DMS153 treated with DMSO at 0.1 percent for 48 hours (cell line): Measurements from ENCODE around the gene PEPD.

ENCODE experiments used
- DNase-seq: peaks from one replicate; lab custom pipeline; 2025; ENCODE audit not compliant: unreplicated experiment; lab: John Stamatoyannopoulos, UW

Gene PEPD

GRCh38 chr19:33460221-33460908 lies 61.2 kb downstream of the PEPD start:
- no peak for DNase-seq

GRCh38 chr19:33459222-33460090 lies 62.1 kb downstream of the PEPD start:
- no peak for DNase-seq

DNA sequence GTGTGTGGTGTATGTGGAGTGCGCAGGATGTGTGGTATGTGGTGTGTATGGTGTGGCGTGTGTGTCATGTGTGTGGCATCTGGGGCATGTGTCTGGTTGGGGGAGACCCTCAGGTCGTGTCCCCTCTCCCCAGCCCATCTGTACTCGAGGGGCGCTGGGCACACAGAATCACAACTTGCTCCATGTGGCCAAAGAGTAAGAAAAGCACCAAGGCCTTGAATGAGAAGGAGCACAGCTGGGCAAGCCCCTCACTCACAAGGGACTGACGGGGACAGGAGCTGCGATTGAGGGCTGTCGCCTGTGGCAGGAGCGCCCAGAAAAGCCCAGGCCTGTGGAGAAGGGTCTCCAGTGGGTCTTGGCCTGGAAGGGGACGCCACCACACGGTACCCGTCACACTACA lies 62.8 kb downstream of the PEPD start:
- no peak for DNase-seq

GRCh38 chr19:33458171-33458633 lies 63.4 kb downstream of the PEPD start:
- no peak for DNase-seq

DNA sequence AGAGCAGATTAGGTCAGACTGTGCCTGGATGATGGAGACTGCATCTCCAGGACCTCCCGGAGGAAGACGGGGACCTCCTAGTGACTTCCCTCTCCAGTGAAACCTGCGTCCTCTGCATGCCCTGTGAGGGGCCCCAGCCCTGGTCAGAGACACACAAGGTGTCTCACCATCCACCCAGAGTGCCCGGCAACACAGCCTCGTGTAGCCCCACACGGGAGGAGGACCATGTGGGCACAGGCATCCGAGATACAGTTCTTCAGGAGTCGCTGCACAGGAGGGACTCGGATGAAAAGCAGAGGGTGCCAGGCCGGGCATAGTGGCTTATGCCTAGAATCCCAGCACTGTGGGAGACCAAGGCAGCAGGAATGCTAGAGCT lies 64.8 kb downstream of the PEPD start:
- DNase-seq, result no peak

DNA sequence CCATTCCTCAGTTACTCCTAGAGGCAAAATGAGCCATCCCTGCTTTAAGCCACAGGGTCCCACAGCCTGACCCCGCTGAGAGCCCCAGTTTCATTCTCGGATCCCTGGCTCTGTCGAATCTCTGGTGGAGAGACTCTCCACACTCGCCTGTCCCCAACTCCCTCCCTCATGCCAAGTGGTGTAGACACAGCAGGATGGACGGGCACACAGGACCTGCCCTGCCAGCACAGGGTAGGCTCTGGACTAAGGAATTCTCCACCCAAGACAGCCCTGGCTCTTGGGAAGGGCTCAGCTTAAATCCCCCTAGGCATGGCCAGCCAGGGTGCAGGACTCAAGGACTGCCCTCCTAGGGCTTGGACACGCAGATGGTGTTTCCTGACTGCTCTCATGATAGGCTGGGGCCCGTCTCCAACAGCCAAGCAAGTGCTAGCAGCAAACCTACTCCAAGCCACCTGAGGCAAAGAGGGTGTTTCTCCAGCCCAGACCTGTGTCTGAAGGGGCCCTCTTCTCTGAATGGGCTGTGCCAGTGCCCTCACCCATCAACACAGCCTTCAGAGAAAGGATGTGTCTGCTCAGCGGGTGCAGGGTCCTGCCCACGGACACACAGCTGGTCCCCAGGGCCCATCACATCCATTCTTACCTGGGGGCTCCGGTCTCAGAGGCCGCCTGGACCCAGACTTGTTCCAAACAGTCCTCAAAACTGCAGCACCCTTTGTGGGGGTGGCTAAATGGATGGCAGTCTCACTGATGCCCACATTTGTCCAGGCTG lies 65.3 kb downstream of the PEPD start:
- no peak for DNase-seq

DNA sequence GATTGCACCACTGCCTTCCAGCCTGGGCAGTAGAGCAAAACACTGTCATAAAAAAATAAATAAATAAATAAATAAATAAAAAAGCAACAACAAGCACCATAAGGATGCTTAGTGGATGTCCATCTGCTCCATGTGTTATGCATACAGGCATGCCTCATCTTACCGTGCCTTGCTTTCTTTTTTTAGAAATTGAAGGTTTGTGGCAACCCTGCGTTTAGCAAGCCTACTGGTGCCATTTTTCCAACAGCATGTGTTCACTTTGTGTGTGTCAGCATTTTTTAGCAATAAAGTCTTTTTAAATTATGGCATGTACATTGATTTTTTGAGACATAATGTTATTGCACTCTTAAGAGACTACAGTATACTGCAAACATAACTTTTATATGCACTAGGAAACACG lies 68.3 kb downstream of the PEPD start:
- no peak for DNase-seq

DNA sequence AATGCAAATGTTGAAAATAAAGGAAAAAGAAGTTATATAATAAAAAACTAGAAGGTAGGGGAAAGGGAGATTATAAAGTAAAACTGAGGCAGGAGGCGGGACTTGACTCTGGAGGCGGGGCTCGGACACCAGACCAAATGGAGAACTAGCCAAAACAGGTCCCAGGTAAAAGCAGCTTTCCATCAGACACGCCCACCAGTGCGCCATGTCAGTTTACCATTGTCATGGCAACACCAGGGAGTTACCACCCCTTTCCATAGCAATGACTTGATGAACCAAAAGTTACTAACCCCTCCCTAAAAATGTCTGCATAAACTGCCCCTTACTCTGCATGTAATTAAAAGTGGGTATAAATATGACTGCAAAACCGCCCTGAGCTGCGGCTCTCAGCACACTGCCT lies 70.9 kb downstream of the PEPD start:
- DNase-seq, result no peak

DNA sequence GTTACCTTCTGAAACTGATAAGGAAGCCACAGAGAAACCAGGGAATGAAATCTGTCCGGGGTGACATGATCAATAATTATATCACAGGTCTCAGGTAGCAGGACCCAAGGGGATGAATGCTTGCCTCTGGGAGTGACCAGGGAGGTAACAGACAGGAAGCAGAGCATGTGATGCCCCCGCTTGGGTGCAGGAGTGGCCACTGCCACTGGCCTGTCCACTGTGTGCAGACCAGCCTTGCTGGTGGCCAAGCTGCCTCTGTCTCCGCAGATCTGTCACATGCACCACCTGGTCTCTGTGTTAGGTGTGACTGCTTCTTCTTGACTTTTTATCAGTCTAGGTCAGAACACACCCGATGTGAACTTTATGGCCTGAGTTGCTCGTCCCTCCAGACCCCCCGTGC lies 71.8 kb downstream of the PEPD start:
- DNase-seq, result no peak

- no peak for DNase-seq
Observed at GRCh38 chr19:33448159-33448516, 73.5 kb downstream of the PEPD start.

- no peak for DNase-seq
Observed at GRCh38 chr19:33447336-33448158, 74.0 kb downstream of the PEPD start.

DNA sequence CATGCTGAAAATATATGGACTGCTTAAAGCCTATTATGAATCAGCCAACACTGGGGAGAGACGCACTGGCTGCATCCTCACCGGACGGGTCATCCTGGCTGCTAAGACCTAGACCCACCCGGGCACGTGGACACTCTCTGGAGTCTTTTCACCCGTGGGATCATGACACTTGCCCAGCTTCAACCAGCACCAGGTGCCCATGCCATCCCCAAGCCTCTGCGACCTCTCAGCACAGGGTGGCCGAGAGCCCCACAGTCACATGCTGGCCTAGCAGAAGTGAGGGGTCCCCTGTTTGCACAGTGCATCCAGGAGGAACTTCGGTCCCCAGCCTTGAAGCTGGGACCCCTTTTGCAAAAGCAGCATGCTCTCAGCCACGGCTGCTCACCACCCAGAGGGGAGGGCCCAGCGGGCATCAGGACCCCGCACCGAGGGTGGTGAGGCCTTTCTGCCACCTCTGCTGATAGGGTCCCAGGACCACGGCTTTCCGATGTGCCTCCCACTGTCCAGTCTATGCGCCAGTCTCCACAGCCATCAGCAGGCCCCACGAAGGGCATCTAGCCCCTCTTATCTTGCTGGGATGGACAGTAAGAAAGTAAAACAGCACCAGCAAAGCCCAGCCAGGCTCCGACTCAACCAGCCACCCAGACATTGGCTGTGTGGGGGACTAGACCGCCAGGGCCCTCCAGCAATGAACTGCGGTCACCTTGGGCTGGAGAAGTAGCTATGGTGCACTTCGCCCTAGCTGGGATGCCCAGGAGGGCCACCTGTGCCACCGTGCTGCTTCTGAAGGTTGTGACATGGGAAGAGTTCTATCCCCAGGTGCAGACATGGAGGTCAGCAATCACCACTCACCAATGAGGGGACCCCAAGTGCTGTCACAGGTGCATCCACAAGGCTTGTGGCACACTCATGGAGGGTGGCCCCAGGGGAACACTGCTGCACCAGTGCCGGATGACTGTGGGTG lies 75.0 kb downstream of the PEPD start:
- no peak for DNase-seq

DNA sequence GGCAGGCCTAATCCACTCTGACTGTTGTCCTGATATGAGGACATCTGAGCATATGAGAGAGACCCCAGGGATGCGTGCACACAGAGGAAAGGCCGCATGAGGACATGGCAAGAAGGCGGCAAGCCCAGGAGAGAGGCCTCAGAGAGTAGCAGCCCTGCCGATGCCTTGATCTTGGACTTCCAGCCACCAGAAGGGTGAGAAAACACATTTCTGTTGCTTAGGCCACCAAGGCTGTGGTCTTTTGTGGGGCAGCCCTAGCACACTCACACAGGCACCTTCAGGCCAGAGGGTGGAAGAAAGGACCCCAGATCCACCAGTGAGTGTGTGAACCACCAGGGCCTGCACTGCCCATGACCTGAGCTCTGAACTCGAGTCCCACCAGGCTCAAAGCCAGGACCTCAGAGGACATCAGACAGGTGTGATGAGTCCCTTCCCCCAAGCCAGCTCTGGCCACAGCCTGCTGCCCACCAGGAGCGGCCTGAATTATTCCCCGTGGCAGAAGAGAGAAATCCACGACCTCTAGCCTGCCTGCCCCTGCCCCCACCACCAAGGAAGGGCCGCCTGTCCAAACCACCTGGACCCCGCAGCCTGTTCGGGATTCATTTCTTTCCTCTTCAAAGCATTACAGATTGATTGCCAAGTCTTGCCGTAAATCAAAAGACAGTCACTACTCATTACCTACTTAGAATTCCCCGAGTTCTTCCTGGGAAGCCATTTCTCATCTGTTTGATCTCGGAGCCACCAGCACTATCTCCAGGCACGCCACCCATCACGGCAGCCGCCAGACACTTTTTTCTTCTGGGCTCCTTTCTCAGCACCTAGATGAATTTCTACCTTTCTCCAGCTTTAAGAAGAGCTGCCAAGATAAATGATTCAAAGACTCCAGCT lies 75.9 kb downstream of the PEPD start:
- no peak for DNase-seq

DNA sequence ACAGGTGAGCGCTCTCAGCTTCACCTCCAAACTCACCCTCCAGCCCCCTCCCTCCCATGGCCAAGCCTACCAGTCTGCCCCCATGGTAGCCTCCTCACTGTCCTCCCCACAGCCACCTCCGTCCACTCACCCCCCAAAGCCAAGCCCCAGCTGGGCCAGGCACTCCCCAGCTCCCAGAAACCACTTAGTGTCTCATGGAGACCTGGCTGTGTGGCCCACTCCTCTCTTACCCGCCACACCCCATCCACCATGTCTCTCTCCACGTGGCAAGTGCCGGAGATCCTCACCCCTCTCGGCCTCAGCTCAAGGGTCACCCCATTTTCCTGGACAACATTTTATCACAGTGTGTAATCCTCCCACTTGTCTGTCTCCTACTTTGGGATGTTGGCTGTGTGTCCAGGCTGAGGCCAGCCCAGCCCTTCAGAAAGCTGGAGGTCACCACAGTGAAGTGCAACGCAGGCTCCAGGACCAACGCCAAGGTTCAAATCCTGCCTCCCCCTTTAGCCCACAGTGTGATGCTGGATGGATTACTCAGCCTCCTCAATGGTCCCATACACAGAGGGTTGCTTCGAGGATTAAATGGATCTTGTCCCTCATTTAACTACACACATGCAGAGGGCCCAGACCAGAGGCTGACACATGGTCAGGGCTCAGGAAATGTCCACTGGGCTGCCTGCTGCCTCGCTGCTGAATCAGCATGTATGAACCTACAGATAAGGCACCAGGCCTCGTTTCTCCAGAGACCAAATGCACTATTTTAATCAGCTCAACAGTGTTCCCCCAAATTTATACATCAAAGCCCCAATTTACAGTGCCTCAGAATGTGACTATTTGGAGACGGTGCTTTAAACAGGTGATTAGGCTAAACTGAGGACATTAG lies 76.8 kb downstream of the PEPD start:
- no peak for DNase-seq

DNA sequence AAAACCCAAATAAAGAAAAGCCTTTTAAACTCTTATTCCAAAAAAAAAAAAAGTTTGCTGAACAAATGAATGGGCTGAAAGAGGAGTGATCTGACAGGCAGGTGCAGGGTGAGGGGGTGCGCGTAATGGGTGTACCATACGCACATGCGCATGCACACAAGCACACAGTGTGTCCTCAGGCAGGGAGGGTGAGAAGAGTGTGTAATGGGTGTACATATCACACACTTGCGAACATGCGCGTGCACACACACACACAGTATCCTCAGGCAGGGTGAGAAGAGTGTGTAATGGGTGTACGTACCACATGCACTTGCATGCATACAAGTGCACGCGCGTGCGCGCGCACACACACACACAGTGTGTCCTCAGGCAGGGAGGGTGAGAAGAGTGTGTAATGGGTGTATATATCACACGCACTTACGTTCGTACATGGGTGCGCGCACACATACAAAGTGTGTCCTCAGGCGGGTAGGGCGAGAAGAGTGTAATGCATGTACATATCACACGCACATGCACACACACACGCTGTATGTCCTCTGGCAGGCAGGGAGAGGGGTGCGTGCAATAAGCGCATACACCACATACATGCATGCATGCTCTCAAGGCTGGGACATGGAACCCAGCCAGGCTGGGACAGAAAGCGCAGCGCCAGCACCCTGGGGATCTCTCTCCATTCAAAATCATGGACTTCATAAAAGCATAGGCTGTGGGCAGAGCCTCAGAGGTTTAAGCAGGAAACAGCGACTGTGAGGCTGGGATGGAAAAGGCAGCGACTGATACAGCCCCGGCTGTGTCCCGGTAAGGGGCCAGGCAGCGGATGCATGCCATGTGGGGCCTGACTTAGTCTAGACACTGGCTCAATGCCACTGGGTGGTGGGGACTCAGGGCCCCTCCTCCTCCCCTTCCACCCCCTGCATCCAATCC lies 77.7 kb downstream of the PEPD start:
- DNase-seq, result no peak

DNA sequence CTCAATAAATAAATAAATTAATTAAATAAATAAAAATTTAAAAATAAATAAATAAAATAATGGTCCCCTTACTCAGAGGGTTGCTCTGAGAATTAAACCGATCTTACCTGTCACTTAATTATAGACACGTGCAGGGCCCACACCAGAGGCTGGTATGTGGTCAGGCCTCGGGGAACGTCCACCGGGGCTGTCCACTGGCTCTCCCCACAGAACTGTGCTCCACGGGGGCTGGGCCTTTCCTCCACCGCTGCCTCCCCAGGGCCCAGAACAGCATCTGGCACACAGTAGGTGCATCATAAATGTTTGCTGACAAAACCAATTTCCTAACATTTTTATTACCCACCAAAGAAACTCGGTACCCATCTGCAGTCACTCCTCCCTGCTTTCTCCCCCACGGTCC lies 78.9 kb downstream of the PEPD start:
- DNase-seq, result no peak

- no peak for DNase-seq
Observed at GRCh38 chr19:33441828-33442227, 79.8 kb downstream of the PEPD start.
